ENCODE measurements around the gene MTR.

DNA sequence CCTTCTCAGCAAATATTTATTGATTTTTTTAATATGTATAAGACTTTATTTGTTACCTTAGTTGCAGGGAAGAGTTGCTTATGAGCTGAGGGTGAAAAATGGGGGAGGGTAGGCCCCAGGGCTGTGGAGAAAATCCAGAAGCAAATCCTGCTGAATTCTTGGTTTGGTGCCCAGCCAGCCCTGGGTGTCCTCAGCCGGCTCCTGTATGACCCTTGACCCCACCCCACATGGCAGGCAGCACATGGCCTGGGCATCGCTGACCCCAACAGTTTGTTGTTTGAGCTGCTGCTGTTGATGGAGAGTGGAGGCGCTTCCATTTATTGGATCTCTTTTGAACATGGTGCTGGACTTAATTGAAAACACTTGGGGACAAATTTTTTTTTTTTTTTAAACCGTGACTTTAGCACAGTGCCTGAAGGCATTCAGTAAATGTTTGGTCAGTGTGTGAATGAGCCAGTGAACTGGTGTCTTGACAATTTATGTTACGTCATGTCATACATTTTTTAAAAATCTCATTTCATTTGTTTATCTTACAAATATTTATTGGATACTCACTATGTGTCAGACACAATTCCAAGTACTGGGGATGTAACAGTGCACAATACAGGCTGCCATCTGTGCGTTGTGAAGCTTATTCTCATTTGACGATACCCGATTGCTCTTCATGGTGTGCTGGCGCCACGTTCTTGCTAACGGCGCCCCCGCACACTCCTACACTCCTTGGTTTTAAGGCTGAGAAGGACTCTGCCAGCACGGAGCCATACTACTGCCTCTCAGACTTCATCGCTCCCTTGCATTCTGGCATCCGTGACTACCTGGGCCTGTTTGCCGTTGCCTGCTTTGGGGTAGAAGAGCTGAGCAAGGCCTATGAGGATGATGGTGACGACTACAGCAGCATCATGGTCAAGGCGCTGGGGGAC, 98.8 kb downstream of the MTR start:
- TF ChIP-seq POLR2AphosphoS5 (IDR thresholded peaks at IDR 0.05; ENCODE audit: low read depth, low read length) (no peak), TAF1 (IDR thresholded peaks at IDR 0.05; ENCODE audit: borderline replicate concordance, insufficient read depth, low read length) (no peak), SIN3A (IDR thresholded peaks at IDR 0.05; ENCODE audit: borderline replicate concordance, insufficient read depth, low read length) (no peak)
- TF ChIP-seq, protein P1, sequence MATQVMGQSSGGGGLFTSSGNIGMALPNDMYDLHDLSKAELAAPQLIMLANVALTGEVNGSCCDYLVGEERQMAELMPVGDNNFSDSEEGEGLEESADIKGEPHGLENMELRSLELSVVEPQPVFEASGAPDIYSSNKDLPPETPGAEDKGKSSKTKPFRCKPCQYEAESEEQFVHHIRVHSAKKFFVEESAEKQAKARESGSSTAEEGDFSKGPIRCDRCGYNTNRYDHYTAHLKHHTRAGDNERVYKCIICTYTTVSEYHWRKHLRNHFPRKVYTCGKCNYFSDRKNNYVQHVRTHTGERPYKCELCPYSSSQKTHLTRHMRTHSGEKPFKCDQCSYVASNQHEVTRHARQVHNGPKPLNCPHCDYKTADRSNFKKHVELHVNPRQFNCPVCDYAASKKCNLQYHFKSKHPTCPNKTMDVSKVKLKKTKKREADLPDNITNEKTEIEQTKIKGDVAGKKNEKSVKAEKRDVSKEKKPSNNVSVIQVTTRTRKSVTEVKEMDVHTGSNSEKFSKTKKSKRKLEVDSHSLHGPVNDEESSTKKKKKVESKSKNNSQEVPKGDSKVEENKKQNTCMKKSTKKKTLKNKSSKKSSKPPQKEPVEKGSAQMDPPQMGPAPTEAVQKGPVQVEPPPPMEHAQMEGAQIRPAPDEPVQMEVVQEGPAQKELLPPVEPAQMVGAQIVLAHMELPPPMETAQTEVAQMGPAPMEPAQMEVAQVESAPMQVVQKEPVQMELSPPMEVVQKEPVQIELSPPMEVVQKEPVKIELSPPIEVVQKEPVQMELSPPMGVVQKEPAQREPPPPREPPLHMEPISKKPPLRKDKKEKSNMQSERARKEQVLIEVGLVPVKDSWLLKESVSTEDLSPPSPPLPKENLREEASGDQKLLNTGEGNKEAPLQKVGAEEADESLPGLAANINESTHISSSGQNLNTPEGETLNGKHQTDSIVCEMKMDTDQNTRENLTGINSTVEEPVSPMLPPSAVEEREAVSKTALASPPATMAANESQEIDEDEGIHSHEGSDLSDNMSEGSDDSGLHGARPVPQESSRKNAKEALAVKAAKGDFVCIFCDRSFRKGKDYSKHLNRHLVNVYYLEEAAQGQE (IDR thresholded peaks at IDR 0.05; ENCODE audit: insufficient read depth in 1 of 2, low read depth in 2 of 2, low read length in 2 of 2): no peak

All from PFSK-1 (cell line).